ENCODE measurements around the gene PNMA6F.

GRCh38 chrX:153301746-153302145 lies 19.8 kb downstream of the PNMA6F start:
- TF ChIP-seq JUND (IDR thresholded peaks at IDR 0.05) (no peak), EP300 (IDR thresholded peaks at IDR 0.05; ENCODE audit: borderline replicate concordance in 1 of 2, low read depth in 1 of 2, low read length in 1 of 2) (no peak), CTCF (IDR thresholded peaks at IDR 0.05) (no peak), RAD21 (IDR thresholded peaks at IDR 0.05; ENCODE audit: low read length) (no peak), GABPA (IDR thresholded peaks at IDR 0.05; ENCODE audit: low read depth) (no peak), MAX (IDR thresholded peaks at IDR 0.05; ENCODE audit: low read depth) (no peak), YY1 (IDR thresholded peaks at IDR 0.05; ENCODE audit: low read depth) (no peak), FOXJ3 (CRISPR knock-in tag; IDR thresholded peaks at IDR 0.05) (no peak), NRF1 (IDR thresholded peaks at IDR 0.05; ENCODE audit: low read depth, low read length) (no peak), MXI1 (IDR thresholded peaks at IDR 0.05; ENCODE audit: low read depth, low read length) (no peak)
- TF ChIP-seq, protein P1, sequence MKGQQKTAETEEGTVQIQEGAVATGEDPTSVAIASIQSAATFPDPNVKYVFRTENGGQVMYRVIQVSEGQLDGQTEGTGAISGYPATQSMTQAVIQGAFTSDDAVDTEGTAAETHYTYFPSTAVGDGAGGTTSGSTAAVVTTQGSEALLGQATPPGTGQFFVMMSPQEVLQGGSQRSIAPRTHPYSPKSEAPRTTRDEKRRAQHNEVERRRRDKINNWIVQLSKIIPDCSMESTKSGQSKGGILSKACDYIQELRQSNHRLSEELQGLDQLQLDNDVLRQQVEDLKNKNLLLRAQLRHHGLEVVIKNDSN (IDR thresholded peaks at IDR 0.05; ENCODE audit: borderline replicate concordance, low read depth) = no peak
